Peyer's patch (tissue), 4 donors: ENCODE data around the gene TCEANC. TPM values are rescaled to one million over a fixed set of nuclear protein-coding genes. Genes with fewer than 3 reads are reported as not detected.

Source experiments
- DNase-seq, 3 donors: peaks; one replicate each; pipeline ENCODE4 v3.0.0-alpha.2; 2017 to 2019
- H3K27ac ChIP-seq, 4 donors: fragments of 200-600 bp; sonication (generic); one replicate each; pipeline ENCODE4 v1.5.1; 2016 to 2019
- H3K27me3 ChIP-seq, 2 donors: fragments of 200-600 bp; sonication (generic); one replicate each; pipeline ENCODE4 v1.5.1; 2019
- H3K36me3 ChIP-seq, 3 donors: fragments of 200-600 bp; sonication (generic); one replicate each; pipeline ENCODE4 v1.5.1; 2016 to 2019
- H3K4me1 ChIP-seq, 4 donors: fragments of 200-600 bp; sonication (generic); one replicate each; pipeline ENCODE4 v1.5.1; 2016 to 2019
- H3K4me3 ChIP-seq, 4 donors: fragments of 200-600 bp; sonication (generic); 1 replicate in 3 of 4; 2 replicates in 1 of 4; pipeline ENCODE4 v1.5.1; 2016 to 2019; ENCODE audit warnings: mild to moderate bottlenecking in 1 of 4
- H3K9me3 ChIP-seq, 4 donors: fragments of 200-600 bp; sonication (generic); one replicate each; pipeline ENCODE4 v1.5.1; 2016 to 2019; ENCODE audit warnings: mild to moderate bottlenecking in 1 of 4
- POLR2A ChIP-seq, 2 donors: fragments of 450-650 bp; IDR thresholded peaks; one replicate each; pipeline ENCODE4 v1.5.1; 2017; ENCODE audit warnings: antibody characterized with exemption in 2 of 2, mild to moderate bottlenecking in 2 of 2, moderate library complexity in 2 of 2
- total RNA-seq, 4 donors: library from RNA; depleted of rRNA; stranded (reverse); fragments of >200 nt; gene quantifications; one replicate each; pipeline ENCODE4 v1.1.0, GENCODE V29; 2016
- TF ChIP-seq, protein P1 (sequence below), 6 experiments: fragments of 450-650 bp in 4 of 6; fragments of 200-600 bp in 2 of 6; sonication (generic) in 1 of 6; IDR thresholded peaks; one replicate each; pipeline ENCODE4 v1.5.1; 2017 to 2019; ENCODE audit warnings: antibody characterized with exemption in 6 of 6, mild to moderate bottlenecking in 3 of 6, moderate library complexity in 1 of 6

The TCEANC gene
- total RNA-seq, 4 donors from 2014 or later = 2.8 to 9.1 (median 5.8) TPM

- no peaks in the 10 kb centered on the region for H3K9me3 ChIP-seq
- TF ChIP-seq, protein P1, sequence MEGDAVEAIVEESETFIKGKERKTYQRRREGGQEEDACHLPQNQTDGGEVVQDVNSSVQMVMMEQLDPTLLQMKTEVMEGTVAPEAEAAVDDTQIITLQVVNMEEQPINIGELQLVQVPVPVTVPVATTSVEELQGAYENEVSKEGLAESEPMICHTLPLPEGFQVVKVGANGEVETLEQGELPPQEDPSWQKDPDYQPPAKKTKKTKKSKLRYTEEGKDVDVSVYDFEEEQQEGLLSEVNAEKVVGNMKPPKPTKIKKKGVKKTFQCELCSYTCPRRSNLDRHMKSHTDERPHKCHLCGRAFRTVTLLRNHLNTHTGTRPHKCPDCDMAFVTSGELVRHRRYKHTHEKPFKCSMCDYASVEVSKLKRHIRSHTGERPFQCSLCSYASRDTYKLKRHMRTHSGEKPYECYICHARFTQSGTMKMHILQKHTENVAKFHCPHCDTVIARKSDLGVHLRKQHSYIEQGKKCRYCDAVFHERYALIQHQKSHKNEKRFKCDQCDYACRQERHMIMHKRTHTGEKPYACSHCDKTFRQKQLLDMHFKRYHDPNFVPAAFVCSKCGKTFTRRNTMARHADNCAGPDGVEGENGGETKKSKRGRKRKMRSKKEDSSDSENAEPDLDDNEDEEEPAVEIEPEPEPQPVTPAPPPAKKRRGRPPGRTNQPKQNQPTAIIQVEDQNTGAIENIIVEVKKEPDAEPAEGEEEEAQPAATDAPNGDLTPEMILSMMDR (IDR thresholded peaks at IDR 0.05) = no peak
- no peak for TF ChIP-seq POLR2A (IDR thresholded peaks at IDR 0.05)
- no peak overlapping the region for H3K27ac ChIP-seq
- no peaks in the 10 kb centered on the region for H3K27me3 ChIP-seq
- peaks cover 0 to 4% (median 0%) of the 10 kb centered on the region in 4 donors for H3K4me1 ChIP-seq
- DNase-seq = no peak
- no peak overlapping the region for H3K4me3 ChIP-seq
- H3K36me3 ChIP-seq = no peaks in the 10 kb centered on the region
Measured at GRCh38 chrX:13651150-13651549, 1.8 kb upstream of the TCEANC start.

DNA sequence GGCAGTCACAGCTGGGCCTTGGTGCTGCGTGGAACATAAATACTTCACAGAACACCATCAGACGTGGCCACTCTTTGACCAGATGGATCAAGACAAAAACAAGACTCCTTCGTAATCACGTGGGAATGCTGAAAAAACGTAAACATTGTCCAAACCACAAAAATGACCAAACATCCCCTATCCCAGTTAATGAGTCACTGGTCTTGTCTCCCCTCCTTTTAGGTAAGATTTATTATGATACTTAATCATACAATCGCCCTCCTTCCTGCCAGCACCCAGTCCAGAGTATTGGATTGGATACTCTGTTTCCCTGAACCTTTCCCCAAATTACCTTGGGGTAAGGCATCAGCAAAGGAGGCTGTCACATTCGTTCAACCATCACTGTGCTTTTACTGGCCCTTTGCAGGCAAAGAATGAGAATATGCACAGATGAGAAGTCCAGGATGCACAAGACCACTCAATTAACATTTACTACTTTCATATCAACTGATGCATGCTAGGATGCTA, 601 bp upstream of the TCEANC start:
- Histone ChIP-seq H3K36me3 (no peaks in the 10 kb centered on the region), H3K4me1 (peaks cover 0 to 4% (median 0%) of the 10 kb centered on the region in 4 donors), H3K27ac (peak overlapping the region; percentile 91 to 99 (median 94)), H3K9me3 (no peaks in the 10 kb centered on the region), H3K27me3 (no peaks in the 10 kb centered on the region), H3K4me3 (peak overlapping the region; percentile 66 to 74 (median 70))
- DNase-seq = no peak
- TF ChIP-seq, protein P1 (IDR thresholded peaks at IDR 0.05) = no peak

DNA sequence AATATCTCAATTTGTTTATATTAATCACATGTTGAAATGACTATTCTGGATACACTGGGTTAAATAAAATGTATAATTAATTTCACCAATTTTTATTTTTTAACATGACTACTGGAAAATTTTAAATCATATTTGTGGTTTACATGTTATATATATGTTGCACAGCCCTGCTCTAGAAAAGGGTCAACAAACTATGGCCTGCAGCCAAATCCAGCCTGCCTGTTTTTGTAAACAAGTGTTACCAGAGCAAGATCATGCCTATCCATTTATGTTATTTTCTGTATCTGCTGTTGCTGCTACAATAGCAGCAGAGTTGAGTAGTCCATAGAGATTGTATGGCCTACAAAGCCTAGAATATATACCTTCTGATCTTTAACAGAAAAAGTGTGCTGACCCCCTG, 1.2 kb downstream of the TCEANC start:
- Histone ChIP-seq H3K4me3 (no peak overlapping the region), H3K27me3 (no peaks in the 10 kb centered on the region), H3K36me3 (no peaks in the 10 kb centered on the region), H3K4me1 (peaks cover 0 to 4% (median 0%) of the 10 kb centered on the region in 4 donors), H3K9me3 (no peaks in the 10 kb centered on the region), H3K27ac (peak overlapping the region in 1 of 4 donors; percentile 99)
- DNase-seq = no peak
- TF ChIP-seq, protein P1 (IDR thresholded peaks at IDR 0.05) = no peak
- TF ChIP-seq POLR2A (IDR thresholded peaks at IDR 0.05) = no peak

DNA sequence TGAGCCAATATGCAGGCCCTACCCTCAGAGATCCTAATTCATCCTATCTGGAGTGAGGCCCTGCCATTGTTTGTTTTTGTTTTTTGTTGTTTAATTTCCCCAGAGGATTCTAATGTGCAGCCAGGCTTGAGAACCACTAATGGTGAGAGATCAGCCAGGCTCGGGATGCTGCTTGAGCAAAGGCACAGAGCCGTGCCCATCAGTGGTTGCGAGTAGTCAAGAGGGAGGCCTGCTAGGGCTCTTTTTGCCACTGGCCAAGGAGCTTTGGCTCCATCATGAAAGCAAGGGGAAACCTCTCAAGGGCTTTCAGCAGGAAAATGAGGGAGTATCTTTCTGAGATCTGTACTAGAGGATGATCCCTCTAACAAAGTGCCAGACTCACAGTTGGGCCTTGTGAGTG, 2.7 kb downstream of the TCEANC start:
- Histone ChIP-seq H3K27me3 (no peaks in the 10 kb centered on the region), H3K36me3 (no peaks in the 10 kb centered on the region), H3K27ac (no peak overlapping the region), H3K4me1 (peaks cover 0 to 4% (median 0%) of the 10 kb centered on the region in 4 donors), H3K9me3 (no peaks in the 10 kb centered on the region), H3K4me3 (no peak overlapping the region)
- DNase-seq = no peak
- TF ChIP-seq POLR2A (IDR thresholded peaks at IDR 0.05) = no peak
- TF ChIP-seq, protein P1 (IDR thresholded peaks at IDR 0.05) = no peak

DNA sequence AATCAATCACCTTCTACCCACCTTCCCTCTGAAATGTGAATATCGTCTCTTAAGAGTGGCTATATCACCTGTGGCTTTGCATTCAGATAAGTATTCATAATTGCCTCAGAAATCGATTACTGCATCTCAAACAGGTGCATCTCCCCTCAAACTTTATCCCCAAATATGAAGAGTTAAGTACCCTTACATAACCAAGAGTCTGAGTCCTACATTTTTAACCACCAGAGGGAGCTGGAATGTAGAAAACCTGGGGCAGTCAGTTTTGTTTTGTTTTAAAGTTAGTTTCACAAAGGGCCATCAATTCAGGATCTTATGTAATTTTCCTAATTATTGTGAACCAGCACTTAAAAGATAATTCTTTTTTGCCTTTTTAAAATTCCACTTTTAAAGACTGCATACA, 5.7 kb downstream of the TCEANC start:
- Histone ChIP-seq H3K27ac (peak overlapping the region in 1 of 4 donors; percentile 35), H3K4me3 (no peak overlapping the region), H3K4me1 (peaks cover 0 to 4% (median 0%) of the 10 kb centered on the region in 4 donors), H3K36me3 (no peaks in the 10 kb centered on the region), H3K27me3 (no peaks in the 10 kb centered on the region), H3K9me3 (no peaks in the 10 kb centered on the region)
- DNase-seq = no peak
- no peak for TF ChIP-seq POLR2A (IDR thresholded peaks at IDR 0.05)
- TF ChIP-seq, protein P1 (IDR thresholded peaks at IDR 0.05) = peak; percentile 59 to 80 (median 73)

DNA sequence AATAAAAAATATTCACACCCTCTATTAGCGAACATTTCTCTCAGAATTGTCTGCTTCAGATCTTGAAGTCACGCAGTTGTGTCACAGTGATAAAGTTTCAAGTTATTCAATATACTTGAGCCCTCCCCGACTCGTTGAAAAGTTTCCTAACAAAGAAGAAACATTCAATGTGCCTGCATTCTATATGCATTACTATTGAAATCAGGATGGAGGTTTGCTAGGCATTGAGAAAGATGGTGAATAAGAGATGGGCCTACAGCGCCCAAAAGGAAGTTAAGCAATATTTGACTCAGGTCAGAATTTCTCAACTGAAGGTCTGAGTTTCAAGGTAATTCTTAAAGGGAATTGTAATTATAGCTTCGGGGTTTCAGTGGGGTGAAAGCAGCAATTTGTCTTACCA, 6.1 kb downstream of the TCEANC start:
- no peaks in the 10 kb centered on the region for H3K36me3 ChIP-seq
- H3K4me1 ChIP-seq = peaks cover 0 to 3% (median 0%) of the 10 kb centered on the region in 4 donors
- TF ChIP-seq, protein P1 (IDR thresholded peaks at IDR 0.05) = no peak
- TF ChIP-seq POLR2A (IDR thresholded peaks at IDR 0.05) = no peak
- H3K27me3 ChIP-seq = no peaks in the 10 kb centered on the region
- no peak overlapping the region for H3K4me3 ChIP-seq
- H3K27ac ChIP-seq = peak overlapping the region in 1 of 4 donors; percentile 35
- no peaks in the 10 kb centered on the region for H3K9me3 ChIP-seq
- no peak for DNase-seq
